HG03571 (cell line): ENCODE data around the gene CFAP299.

Experiments used
- ATAC-seq: cut with Tn5 transposase; IDR thresholded peaks from one replicate; pipeline ENCODE4 v1.9.1; 2021; ENCODE audit not compliant: unreplicated experiment

Gene CFAP299

GRCh38 chr4:81003597-81004111, 668.1 kb downstream of the CFAP299 start:
- ATAC-seq: peak; percentile 100

- ATAC-seq: no peak
Observed at GRCh38 chr4:81007417-81007816, 671.9 kb downstream of the CFAP299 start.
